ENCODE measurements around the gene SREBF1. TPM values are rescaled to one million over a fixed set of nuclear protein-coding genes. Genes with fewer than 3 reads are reported as not detected.

Gene SREBF1
- total RNA-seq, 1 experiment from 2014 or later = 360 TPM

DNA sequence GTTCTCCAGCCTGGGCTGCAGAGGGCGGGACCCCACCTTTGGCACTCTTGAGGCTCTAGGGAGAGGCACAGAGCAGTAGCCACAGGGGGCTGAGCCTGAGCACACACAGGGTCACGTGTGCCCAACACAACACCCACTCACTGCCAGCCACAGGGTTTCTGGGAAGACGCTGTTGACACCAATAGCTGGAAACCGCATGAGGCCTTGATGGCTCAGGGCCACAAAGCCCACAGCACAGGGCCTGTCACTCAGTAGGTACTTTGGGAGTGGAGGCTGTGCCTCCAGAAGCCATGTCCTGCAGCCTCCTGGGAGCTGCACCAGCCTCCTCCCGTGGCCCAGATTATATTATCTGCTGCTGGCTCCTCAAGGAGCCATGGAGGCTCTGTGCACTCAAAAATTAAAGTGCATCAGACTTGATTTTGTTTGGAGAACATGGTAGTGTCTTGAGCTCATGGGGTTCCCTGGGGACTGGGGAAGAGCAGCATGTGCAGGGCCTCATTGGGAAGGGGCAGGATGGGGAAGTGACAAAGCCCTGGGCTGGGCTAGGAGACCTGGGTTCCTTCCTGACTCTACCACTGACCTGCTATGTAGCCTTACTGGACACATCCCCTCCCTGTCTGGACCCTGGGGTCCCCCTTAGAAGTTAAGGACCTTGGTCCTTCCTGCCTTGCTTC, 12.5 kb upstream of the SREBF1 start:
- no peaks in the 10 kb centered on the region for H3K9me3 ChIP-seq (ENCODE audit: insufficient read depth, low read depth)
- TF ChIP-seq EZH2 (IDR thresholded peaks at IDR 0.05; ENCODE audit: low read depth) (no peak), CTCF (conservative IDR thresholded peaks at IDR 0.05) (no peak)
- no peaks in the 10 kb centered on the region for H3K36me3 ChIP-seq (ENCODE audit: low read depth)
- ChIA-PET CTCF (no interaction called here), POLR2A (ENCODE audit: unreplicated experiment) (no interaction called here)
- H3K27me3 ChIP-seq (ENCODE audit: insufficient read depth, low read depth) = no peaks in the 10 kb centered on the region
- H3K79me2 ChIP-seq (ENCODE audit: low read depth) = no peaks in the 10 kb centered on the region
- H3K4me2 ChIP-seq = no peak overlapping the region
- H4K20me1 ChIP-seq (ENCODE audit: insufficient read depth) = no peaks in the 10 kb centered on the region
- no peak overlapping the region for H3K27ac ChIP-seq
- intact Hi-C loops (cut with micrococcal nuclease; ENCODE audit: unreplicated experiment) = no loop called here
- H2AFZ ChIP-seq = no peak overlapping the region
- no peaks in the 10 kb centered on the region for H3K9me2 ChIP-seq (ENCODE audit: insufficient read depth)
- H3F3A ChIP-seq (ENCODE audit: insufficient read depth, low read depth) = peaks cover 15% of the 10 kb centered on the region; the same call in 1 of the 2 replicates
- H3K4me1 ChIP-seq (replicated peaks; ENCODE audit: insufficient read depth) = peaks cover 30% of the 10 kb centered on the region
- no TSS peak for BruUV-seq (replicated peaks)
- no peak for DNase-seq
- no peak overlapping the region for H3K4me3 ChIP-seq

DNA sequence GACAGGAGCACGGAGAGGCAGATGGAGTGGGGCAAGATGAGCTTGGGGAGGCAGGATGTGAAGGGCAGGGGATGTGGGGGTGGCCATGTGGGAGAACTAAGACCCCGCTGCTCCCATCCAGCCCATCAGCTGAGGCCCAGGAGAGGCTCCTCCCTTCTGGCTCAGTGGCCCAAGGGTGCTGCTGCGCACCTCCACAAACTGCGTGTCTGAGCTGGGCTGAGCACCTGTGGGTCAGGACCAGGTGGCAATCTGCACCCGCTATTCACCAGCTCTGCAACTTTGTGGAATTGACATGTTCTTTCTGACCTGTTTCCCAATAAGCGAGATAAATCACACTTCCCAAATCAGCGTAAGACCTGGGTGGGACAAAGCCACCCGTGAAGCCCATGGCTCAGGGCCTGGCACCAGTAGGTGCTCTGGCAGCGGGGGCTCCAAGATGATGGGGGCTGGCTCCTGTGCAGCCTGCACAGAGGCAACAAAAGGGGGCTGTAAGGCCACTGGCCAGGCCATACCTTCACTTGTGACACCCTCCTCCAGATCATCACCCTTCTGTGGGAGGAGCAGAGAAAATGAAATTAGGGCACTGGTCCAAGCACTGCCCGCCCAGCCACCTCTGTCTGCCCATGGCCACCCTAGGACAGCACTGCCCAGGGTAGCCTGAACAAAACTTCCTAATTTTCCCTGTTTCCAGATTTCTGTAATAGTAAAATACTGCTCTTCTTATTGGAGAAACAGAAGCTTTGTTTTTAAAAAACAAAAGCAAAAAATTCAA, 11.7 kb upstream of the SREBF1 start:
- intact Hi-C loops (cut with micrococcal nuclease; ENCODE audit: unreplicated experiment) = no loop called here
- DNase-seq = no peak

DNA sequence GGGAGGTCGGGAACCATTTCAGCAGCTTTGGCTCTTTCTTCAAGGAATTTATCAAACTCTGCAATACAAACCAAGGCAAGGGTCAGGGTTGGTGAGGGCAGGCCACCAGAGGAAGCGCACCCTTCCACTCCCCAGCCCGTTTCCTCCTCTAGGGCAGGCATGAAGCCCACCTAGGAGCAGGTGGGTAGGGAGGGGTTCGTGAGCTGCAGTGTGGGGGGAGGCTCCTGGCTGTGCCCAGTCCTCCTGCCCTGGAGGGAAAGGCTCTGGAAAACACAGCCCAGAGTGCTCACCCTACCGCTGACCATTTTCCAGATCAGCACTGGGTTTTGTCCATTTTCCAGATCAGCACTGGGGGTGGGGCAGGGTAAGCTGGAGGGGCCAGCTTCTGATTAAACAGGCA, 10.9 kb upstream of the SREBF1 start:
- Histone ChIP-seq H3F3A (ENCODE audit: insufficient read depth, low read depth) (peaks cover 12% of the 10 kb centered on the region), H3K4me3 (no peak overlapping the region), H3K27me3 (ENCODE audit: insufficient read depth, low read depth) (no peaks in the 10 kb centered on the region), H3K79me2 (ENCODE audit: low read depth) (no peaks in the 10 kb centered on the region), H2AFZ (no peak overlapping the region), H3K9me3 (ENCODE audit: insufficient read depth, low read depth) (no peaks in the 10 kb centered on the region), H3K4me2 (no peak overlapping the region), H3K36me3 (ENCODE audit: low read depth) (no peaks in the 10 kb centered on the region), H3K4me1 (replicated peaks; ENCODE audit: insufficient read depth) (peaks cover 24% of the 10 kb centered on the region), H3K9me2 (ENCODE audit: insufficient read depth) (no peaks in the 10 kb centered on the region), H3K27ac (no peak overlapping the region), H4K20me1 (ENCODE audit: insufficient read depth) (no peaks in the 10 kb centered on the region)
- intact Hi-C loops (cut with micrococcal nuclease; ENCODE audit: unreplicated experiment) = no loop called here
- CTCF ChIA-PET = interaction anchor here (0.7 kb wide), 1 partner anchor 239 kb away, joined by 3 read pairs; no protein-coding TSS in a partner anchor
- BruUV-seq (replicated peaks) = no TSS peak
- TF ChIP-seq EZH2 (IDR thresholded peaks at IDR 0.05; ENCODE audit: low read depth) = no peak
- TF ChIP-seq CTCF (conservative IDR thresholded peaks at IDR 0.05) = no peak
- DNase-seq = no peak
- POLR2A ChIA-PET (ENCODE audit: unreplicated experiment) = no interaction called here

More for the DNA sequence above, 11.7 kb upstream of the SREBF1 start:
- TF ChIP-seq CTCF (conservative IDR thresholded peaks at IDR 0.05) = no peak
- no peak for TF ChIP-seq EZH2 (IDR thresholded peaks at IDR 0.05; ENCODE audit: low read depth)
- BruUV-seq (replicated peaks) = no TSS peak
- Histone ChIP-seq H2AFZ (no peak overlapping the region), H3K36me3 (ENCODE audit: low read depth) (no peaks in the 10 kb centered on the region), H3K9me3 (ENCODE audit: insufficient read depth, low read depth) (no peaks in the 10 kb centered on the region), H3K4me1 (replicated peaks; ENCODE audit: insufficient read depth) (peaks cover 24% of the 10 kb centered on the region), H3F3A (ENCODE audit: insufficient read depth, low read depth) (peaks cover 12% of the 10 kb centered on the region), H3K9me2 (ENCODE audit: insufficient read depth) (no peaks in the 10 kb centered on the region), H3K4me3 (no peak overlapping the region), H3K27me3 (ENCODE audit: insufficient read depth, low read depth) (no peaks in the 10 kb centered on the region), H3K27ac (no peak overlapping the region), H3K79me2 (ENCODE audit: low read depth) (no peaks in the 10 kb centered on the region), H4K20me1 (ENCODE audit: insufficient read depth) (no peaks in the 10 kb centered on the region), H3K4me2 (no peak overlapping the region)
- POLR2A ChIA-PET (ENCODE audit: unreplicated experiment) = no interaction called here
- CTCF ChIA-PET = no interaction called here
